Glutamatergic neuron (in vitro differentiated cells): ENCODE measurements around the gene GNS. TPM values are rescaled to one million over a fixed set of nuclear protein-coding genes. Genes with fewer than 3 reads are reported as not detected.

Experiments used
- DNase-seq: peaks from one replicate; pipeline ENCODE4 v3.0.0; 2022
- H3K27ac Mint-ChIP-seq: one replicate; pipeline ENCODE4 v1.8.0; 2020; ENCODE audit warnings: mild to moderate bottlenecking, mixed read lengths, inconsistent platforms; ENCODE audit not compliant: unreplicated experiment
- H3K27me3 Mint-ChIP-seq: one replicate; pipeline ENCODE4 v1.8.0; 2020; ENCODE audit warnings: mild to moderate bottlenecking, moderate library complexity, mixed read lengths, inconsistent platforms; ENCODE audit not compliant: unreplicated experiment
- H3K36me3 Mint-ChIP-seq: one replicate; pipeline ENCODE4 v1.8.0; 2020; ENCODE audit warnings: mild to moderate bottlenecking, mixed read lengths, inconsistent platforms; ENCODE audit not compliant: unreplicated experiment
- H3K4me1 Mint-ChIP-seq: one replicate; pipeline ENCODE4 v1.8.0; 2020; ENCODE audit warnings: mild to moderate bottlenecking, low read depth, mixed read lengths, inconsistent platforms; ENCODE audit not compliant: unreplicated experiment
- H3K4me3 Mint-ChIP-seq: one replicate; pipeline ENCODE4 v1.8.0; 2020; ENCODE audit warnings: mild to moderate bottlenecking, mixed read lengths, inconsistent platforms; ENCODE audit not compliant: unreplicated experiment
- H3K9me3 Mint-ChIP-seq: one replicate; pipeline ENCODE4 v1.8.0; 2020; ENCODE audit warnings: mild to moderate bottlenecking, moderate library complexity, mixed read lengths, inconsistent platforms; ENCODE audit not compliant: unreplicated experiment
- total RNA-seq: library from RNA; stranded (reverse); fragmentation: NEBNext Ultra II Directional; extraction: Animal tissue kit (Norgen Biotek cat#: 25700); gene quantifications from one replicate; pipeline ENCODE4 v1.2.1, GENCODE V29; 2021; ENCODE audit not compliant: unreplicated experiment
- TF ChIP-seq, protein P1 (sequence below): fragments of 200-600 bp; sonication (generic); IDR thresholded peaks from one replicate; pipeline ENCODE4 v1.5.0; 2021; ENCODE audit not compliant: partially characterized antibody, unreplicated experiment

The GNS gene
- total RNA-seq, 1 donor from 2014 or later = 145 TPM

DNA sequence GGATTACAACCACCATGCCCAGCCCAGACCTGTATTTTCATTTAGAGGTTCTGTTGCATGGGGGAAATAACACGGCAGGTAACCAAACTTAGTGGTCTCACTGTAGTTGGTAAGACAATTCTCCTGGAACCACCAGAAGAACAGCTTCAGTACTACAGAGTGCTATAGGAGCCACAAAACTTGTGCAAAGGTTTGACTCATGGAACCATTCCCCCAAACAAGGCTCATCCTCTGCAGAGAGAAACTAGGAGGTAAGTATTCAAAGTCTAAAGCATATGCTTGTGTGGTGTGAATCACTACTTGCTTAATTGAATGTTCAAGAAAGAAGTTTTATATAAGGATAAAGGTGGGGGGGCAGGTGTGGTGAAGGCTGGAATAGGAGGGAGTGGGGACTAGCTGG is 58.7 kb downstream of the GNS start:
- Mint-ChIP-seq H3K36me3 (no peaks in the 10 kb centered on the region), H3K27me3 (no peaks in the 10 kb centered on the region), H3K27ac (no peak overlapping the region), H3K4me1 (peaks cover 9% of the 10 kb centered on the region), H3K4me3 (no peak overlapping the region), H3K9me3 (peaks cover 3% of the 10 kb centered on the region)
- TF ChIP-seq, protein P1, sequence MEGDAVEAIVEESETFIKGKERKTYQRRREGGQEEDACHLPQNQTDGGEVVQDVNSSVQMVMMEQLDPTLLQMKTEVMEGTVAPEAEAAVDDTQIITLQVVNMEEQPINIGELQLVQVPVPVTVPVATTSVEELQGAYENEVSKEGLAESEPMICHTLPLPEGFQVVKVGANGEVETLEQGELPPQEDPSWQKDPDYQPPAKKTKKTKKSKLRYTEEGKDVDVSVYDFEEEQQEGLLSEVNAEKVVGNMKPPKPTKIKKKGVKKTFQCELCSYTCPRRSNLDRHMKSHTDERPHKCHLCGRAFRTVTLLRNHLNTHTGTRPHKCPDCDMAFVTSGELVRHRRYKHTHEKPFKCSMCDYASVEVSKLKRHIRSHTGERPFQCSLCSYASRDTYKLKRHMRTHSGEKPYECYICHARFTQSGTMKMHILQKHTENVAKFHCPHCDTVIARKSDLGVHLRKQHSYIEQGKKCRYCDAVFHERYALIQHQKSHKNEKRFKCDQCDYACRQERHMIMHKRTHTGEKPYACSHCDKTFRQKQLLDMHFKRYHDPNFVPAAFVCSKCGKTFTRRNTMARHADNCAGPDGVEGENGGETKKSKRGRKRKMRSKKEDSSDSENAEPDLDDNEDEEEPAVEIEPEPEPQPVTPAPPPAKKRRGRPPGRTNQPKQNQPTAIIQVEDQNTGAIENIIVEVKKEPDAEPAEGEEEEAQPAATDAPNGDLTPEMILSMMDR = no peak
- DNase-seq = no peak

DNA sequence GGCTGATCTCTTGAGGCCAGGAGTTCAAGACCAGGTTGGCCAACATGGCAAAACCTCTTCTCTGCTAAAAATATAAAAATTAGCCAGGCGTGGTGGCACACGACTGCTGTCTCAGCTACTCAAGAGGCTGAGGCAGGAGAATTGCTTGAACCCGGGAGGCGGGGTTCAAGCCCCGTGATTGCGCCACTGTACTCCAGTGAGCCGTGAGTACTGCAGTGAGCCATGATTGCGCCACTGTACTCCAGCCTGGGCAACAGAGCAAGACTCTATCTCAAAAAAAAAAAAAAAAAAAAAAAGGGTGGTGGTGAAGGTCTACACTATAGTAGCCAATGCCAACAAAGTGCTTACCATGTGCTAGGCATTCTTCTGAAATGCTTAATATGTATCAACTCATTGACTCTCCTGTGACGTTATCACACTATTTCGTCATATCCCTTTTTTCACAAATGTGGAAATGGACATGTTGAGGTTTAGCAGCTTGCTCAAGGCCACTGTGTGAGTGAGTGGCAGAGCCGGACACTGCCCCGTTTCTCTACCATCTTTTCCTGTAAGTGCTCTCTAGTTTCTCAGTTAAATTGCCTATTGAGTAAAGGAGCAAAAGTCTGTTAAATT is 59.6 kb downstream of the GNS start:
- DNase-seq = no peak
- Mint-ChIP-seq H3K4me1 (peaks cover 9% of the 10 kb centered on the region), H3K27me3 (no peaks in the 10 kb centered on the region), H3K9me3 (peaks cover 2% of the 10 kb centered on the region), H3K36me3 (no peaks in the 10 kb centered on the region), H3K4me3 (no peak overlapping the region), H3K27ac (no peak overlapping the region)
- TF ChIP-seq, protein P1 = no peak

DNA sequence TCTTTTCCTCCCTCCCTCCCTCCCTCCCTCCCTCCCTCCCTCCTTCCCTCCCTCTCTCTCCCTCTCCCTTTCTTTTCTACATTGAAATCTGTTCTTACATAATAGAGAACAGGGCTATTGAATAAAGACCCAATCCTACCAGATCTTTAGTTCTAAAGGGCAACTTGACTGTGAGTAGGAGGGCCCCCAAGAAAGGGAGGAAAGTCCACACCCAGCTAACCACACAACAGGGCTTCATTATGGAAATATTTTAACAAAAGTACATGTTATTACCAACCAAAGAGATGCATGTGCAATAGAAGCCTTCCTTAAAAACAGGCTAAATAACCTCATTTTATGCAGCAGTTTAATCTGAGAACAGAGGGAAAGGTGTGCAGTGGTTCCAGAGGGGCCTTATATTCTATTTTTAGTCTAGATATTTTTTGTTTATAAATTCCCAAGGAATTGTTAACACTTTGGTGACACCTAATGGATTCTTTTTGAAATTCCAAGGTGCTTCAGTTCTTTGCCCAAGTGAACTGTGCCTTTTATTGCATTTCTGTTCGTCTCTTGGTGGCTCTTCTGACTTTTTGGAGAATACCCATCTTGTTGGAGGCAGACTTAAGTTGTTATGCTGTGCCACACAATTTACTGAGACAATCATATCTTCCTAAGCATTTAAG is 63.0 kb downstream of the GNS start:
- Mint-ChIP-seq H3K36me3 (no peaks in the 10 kb centered on the region), H3K27ac (no peak overlapping the region), H3K4me1 (peaks cover 26% of the 10 kb centered on the region), H3K9me3 (peaks cover 2% of the 10 kb centered on the region), H3K4me3 (no peak overlapping the region), H3K27me3 (no peaks in the 10 kb centered on the region)
- DNase-seq = no peak
- TF ChIP-seq, protein P1 = no peak

DNA sequence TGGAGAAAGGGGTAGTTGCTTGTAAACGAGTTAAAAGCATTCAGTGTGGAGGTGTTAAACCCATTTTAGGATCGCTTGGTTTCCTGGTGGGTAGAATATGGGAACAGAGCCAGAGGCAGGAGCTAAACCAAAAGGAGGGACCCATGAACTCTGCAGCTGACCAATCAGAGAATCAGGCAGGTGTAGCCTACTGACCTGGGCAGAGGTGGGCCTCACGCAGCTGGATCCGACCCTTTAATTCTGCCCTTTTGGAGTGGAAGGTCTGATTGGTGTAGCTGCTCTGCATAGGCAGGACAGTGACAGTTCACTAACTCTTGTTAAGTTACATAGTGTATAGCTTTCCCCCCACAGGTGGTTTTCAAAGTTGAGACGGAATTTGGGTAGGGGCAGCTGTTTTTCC is 63.7 kb downstream of the GNS start:
- Mint-ChIP-seq H3K27ac (no peak overlapping the region), H3K27me3 (no peaks in the 10 kb centered on the region), H3K4me1 (peaks cover 23% of the 10 kb centered on the region), H3K4me3 (no peak overlapping the region), H3K9me3 (peaks cover 2% of the 10 kb centered on the region), H3K36me3 (no peaks in the 10 kb centered on the region)
- DNase-seq = no peak
- TF ChIP-seq, protein P1 = no peak

DNA sequence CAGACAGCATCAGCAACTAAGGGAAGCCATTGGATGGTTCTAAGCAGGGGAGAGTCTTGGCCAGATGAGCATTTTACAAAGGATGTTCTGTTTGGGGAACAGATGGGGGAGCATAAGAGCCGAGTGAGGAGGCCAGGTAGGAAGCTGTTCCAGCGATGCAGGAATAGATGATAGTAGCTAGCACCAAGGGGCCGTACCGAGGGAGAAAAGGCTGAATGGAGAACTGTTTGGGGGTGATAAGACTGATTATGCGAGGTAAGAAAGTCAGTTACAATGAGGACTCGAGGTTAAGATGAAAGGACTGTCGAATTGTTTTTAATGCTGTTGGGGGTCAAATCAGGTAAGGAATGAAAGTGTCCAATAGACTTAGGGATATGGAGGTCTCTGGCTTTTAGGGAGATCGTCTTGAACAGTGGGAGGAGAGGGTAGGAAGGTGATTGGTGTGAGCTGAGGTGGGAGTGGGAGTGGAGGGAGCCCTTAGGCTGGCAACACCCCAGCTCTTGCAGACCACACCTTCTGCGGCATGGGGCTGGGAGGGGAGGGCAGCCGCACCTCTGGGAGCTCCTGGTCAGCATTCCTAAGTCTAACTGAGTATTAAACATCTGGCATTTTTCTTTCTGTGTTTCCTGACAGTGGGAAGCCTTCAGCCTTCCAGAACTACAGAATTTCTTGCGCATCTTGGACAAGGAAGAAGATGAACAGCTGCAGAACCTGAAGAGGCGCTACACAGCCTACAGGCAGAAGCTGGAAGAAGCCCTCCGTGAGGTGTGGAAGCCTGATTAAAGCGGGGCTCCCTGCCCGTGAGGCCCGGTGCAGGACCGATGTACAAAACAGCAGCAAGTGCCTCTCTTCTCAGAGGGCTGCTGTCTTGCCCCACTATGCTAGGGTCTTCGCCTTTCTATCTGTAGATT is 64.8 kb downstream of the GNS start:
- H3K27me3 Mint-ChIP-seq = no peaks in the 10 kb centered on the region
- DNase-seq = no peak
- H3K27ac Mint-ChIP-seq = peak overlapping the region; percentile 5
- TF ChIP-seq, protein P1 = no peak
- no peaks in the 10 kb centered on the region for H3K36me3 Mint-ChIP-seq
- peak overlapping the region; percentile 11 for H3K4me3 Mint-ChIP-seq
- H3K4me1 Mint-ChIP-seq = peaks cover 23% of the 10 kb centered on the region
- peaks cover 2% of the 10 kb centered on the region for H3K9me3 Mint-ChIP-seq
